ENCODE data around the gene ZNF385A. TPM values are rescaled to one million over a fixed set of nuclear protein-coding genes. Genes with fewer than 3 reads are reported as not detected.

Gene ZNF385A
- polyA plus RNA-seq, 6 donors from 2014 or later: 6.1 to 18.2 (median 10.5) TPM

DNA sequence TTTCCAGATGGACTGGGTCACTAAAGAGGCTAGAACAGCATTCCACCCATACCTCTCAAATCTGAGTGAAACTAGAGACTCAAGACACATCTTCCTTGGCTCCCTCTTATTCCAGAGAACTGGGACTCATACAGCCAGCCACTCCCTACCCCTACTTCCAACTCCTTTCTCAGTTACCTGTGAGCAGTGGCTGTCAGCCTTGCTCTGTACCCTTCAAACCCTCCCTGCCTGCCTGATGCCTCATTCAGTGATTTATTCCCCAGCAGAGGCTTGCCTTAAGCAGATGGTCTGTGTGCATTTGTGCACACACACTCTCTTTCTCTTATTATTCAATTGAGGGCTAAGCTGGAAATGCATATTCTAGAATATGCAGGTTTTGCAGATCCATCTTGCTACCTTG lies 34.9 kb downstream of the ZNF385A start:
- Mint-ChIP-seq H3K36me3 (peaks cover 36 to 40% of the 10 kb centered on the region in 2 donors), H3K4me3 (peak overlapping the region in 1 of 8 donors; percentile 36), H3K27ac (peak overlapping the region in 1 of 6 donors; percentile 61)

DNA sequence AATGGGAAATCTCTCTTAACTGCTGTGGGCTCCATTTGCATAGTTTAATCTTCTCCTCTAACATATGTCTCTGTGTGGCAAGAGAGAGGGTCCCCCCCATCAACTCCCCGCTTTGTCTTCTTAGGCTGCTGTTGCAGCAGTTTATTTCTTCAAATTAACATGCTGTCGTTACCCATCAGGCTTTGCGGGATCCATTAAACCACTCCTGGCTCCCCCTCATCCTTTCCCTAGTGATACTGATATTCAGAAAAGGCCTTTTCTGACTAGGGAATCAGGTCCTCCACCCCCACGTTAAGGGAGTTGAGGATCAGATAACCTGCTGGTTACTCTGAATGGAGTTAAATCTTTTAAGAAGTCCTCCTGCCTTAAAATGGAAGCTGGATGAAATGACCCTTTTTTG lies 35.5 kb downstream of the ZNF385A start:
- no peak overlapping the region for H3K4me3 Mint-ChIP-seq
- H3K4me1 Mint-ChIP-seq: peaks cover 16 to 24% (median 21%) of the 10 kb centered on the region in 3 donors
- no peak overlapping the region for H3K27ac Mint-ChIP-seq
- H3K9me3 Mint-ChIP-seq: no peaks in the 10 kb centered on the region
- no peak for DNase-seq
- peaks cover 36 to 40% of the 10 kb centered on the region in 2 donors for H3K36me3 Mint-ChIP-seq
- no peaks in the 10 kb centered on the region for H3K27me3 Mint-ChIP-seq
- ATAC-seq (ENCODE audit: low read depth in 2 of 2): no peak

More for the DNA sequence above, 34.9 kb downstream of the ZNF385A start:
- Mint-ChIP-seq H3K4me1 (peaks cover 16 to 24% (median 21%) of the 10 kb centered on the region in 3 donors), H3K27me3 (no peaks in the 10 kb centered on the region), H3K9me3 (no peaks in the 10 kb centered on the region)
- ATAC-seq (ENCODE audit: low read depth in 2 of 2) (no peak), DNase-seq (no peak)

DNA sequence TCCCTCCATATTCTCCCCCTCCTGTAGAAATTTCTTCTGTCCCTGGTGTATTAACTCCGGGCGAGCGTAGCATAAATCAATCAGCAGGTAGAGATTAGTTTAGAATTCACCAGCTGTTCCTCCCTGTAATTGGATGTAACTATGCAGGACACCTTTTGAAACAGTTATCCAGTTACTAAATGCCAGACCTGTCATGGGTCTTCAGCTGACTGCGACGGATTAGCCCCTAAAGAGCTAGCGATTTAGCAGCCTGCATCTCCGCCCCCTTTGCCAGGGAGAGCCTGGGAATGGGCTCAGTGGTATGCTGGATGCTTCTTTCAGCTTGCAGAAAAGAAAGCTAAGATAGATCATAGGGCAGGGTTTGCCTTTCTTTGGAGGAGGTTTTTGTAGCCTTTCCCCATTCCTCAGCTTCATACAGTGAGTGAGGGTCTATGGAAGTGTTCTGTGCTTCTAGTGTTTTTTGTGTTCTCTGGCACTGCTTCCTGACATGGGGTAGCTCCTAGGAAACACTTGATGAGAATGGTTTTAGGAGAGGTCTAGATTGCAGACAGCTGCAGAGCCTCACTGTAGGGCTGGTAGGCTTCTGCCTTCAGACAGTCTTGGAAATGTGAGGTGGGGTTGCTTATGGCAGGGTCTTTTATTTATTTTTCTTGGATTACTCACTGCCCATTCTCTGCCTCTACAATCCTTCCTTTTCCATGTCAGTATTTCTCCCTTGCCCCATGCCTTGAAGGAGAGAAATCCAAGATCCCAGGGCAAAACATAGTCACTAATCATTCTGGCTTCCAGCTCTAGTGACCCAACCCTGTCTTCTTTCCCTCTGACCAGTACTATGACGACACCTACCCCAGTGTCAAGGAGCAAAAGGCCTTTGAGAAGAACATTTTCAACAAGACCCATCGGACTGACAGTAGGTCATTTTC lies 42.9 kb downstream of the ZNF385A start:
- DNase-seq: no peak
- no peaks in the 10 kb centered on the region for H3K27me3 Mint-ChIP-seq
- peaks cover 11 to 20% (median 17%) of the 10 kb centered on the region in 3 donors for H3K4me1 Mint-ChIP-seq
- peak overlapping the region in 1 of 8 donors; percentile 62 for H3K4me3 Mint-ChIP-seq
- peaks cover 20 to 30% of the 10 kb centered on the region in 2 donors for H3K36me3 Mint-ChIP-seq
- peak overlapping the region in 2 of 6 donors; percentile 16 to 52 for H3K27ac Mint-ChIP-seq
- ATAC-seq (ENCODE audit: low read depth in 2 of 2): no peak
- H3K9me3 Mint-ChIP-seq: no peaks in the 10 kb centered on the region

DNA sequence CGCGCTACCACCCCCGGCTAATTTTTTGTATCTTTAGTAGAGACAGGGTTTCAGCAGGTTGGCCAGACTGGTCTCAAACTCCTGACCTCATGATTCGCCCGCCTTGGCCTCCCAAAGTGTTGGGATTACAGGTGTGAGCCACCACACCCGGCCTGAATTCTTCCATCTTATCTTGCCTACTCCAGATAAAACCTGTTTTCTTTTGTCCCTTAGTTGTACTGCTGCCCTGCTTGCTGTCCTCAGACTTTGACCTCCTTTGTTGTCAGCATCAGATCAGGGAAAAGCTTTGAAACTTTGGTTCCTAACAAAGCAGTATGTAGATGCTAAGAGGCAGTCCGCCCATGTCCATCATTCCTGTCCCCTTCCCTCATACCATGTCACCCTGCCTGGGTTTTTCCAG lies 43.7 kb downstream of the ZNF385A start:
- Mint-ChIP-seq H3K27ac (peak overlapping the region in 1 of 6 donors; percentile 64), H3K4me3 (no peak overlapping the region), H3K9me3 (no peaks in the 10 kb centered on the region), H3K27me3 (no peaks in the 10 kb centered on the region), H3K36me3 (peaks cover 20 to 30% of the 10 kb centered on the region in 2 donors), H3K4me1 (peaks cover 11 to 26% (median 17%) of the 10 kb centered on the region in 3 donors)
- DNase-seq (no peak), ATAC-seq (ENCODE audit: low read depth in 2 of 2) (no peak)

DNA sequence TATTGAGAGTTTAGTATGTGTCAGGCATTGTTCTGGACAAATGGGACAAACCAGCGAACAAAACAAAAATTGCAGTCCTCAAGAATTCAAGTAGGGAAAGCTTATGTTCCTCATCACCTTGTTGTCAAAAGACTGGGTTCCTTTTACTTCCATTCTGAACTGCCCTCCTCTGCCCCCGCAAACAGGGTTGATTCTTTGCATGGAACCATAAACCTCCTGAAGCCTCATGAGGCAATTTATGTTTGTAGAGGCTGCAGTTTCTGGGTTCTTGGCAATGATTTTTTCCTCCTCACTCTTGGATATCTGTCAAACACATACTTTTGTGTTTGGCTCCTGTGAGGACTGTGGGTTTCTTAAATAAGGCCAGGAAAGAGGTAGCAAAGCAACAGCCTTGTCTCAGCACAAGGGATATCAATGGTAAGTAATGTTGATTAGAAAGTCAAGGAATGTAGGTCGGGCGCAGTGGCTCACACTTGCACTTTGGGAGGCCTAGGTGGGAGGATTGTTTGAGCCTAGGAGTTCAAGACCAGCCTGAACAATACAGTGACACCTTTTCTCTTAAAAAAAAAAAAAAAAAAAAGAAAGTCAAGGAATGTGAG lies 45.7 kb downstream of the ZNF385A start:
- H3K4me3 Mint-ChIP-seq: no peak overlapping the region
- no peaks in the 10 kb centered on the region for H3K9me3 Mint-ChIP-seq
- peaks cover 7 to 21% (median 8%) of the 10 kb centered on the region in 3 donors for H3K4me1 Mint-ChIP-seq
- no peaks in the 10 kb centered on the region for H3K27me3 Mint-ChIP-seq
- peaks cover 13 to 22% of the 10 kb centered on the region in 2 donors for H3K36me3 Mint-ChIP-seq
- DNase-seq (no peak), ATAC-seq (ENCODE audit: low read depth in 2 of 2) (no peak)
- H3K27ac Mint-ChIP-seq: no peak overlapping the region

DNA sequence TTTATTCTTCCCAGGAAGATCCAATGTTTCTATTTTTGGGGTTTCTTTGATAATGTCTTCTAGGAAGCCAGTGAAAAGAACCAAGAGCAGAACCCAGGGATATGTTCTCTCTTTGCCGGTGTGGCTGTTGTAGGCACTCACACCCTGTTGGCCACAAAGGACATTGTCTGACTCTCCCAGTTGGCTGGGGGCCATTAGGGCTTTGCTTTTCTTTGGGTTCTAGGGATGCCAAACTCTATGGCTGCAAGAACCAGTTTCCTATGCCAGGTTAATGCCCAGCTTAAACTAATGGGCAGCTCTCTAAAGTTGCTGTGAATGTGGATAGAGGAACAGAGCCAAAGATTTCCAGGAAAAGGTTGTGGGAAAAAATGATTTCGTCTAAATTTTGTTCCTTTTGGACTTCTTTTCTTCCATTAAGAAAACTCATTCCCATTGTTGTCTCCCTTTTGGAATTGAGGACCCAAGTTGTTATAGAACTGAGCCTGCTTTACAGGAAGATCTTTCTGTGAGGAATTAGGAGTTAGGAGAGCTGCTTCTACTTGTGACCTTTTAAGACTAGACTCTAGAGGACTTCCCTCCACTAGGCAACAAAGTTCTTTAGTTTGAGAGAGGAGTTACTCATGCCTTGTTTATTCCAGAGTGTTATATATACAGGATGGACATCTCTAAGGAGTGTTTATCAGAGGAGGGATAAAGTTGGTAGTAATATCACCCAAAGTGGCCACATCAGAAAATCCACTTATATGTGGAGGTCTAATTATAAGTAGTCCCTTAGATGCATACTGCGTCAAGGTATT lies 46.5 kb downstream of the ZNF385A start:
- Mint-ChIP-seq H3K27ac (no peak overlapping the region), H3K9me3 (no peaks in the 10 kb centered on the region), H3K36me3 (peaks cover 9 to 22% of the 10 kb centered on the region in 2 donors), H3K27me3 (no peaks in the 10 kb centered on the region), H3K4me3 (no peak overlapping the region), H3K4me1 (peaks cover 7 to 21% (median 8%) of the 10 kb centered on the region in 3 donors)
- no peak for ATAC-seq (ENCODE audit: low read depth in 2 of 2)
- no peak for DNase-seq

DNA sequence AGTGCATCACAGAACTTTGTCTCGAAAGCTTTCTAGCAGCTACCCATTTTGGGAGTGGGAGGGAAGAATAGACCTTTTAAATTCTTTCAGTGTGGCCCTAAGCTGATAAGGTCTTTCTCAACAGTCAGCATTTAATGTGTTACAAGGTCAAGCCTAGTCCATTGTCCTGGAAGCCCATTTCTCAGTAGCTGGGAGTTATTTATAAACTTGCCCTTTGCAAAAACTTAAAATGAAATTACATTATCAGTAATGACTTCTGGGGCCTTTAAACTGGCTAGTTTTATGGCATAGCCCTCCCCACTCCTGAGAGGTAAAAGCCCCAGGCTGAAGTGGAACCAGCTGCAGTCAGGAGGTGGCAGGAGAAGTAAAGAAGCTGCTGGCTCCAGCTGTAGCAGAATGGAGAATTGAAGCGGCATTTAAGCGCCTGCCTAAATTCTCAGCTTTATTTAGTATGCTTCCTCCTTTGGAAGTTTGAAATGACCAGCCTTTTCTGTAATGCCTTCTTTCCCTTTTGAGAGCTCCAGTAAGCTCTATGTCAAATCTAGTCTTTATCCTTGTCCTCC lies 47.2 kb downstream of the ZNF385A start:
- DNase-seq (no peak), ATAC-seq (ENCODE audit: low read depth in 2 of 2) (no peak)
- H3K36me3 Mint-ChIP-seq: peaks cover 6 to 18% of the 10 kb centered on the region in 2 donors
- peaks cover 7 to 21% (median 8%) of the 10 kb centered on the region in 3 donors for H3K4me1 Mint-ChIP-seq
- no peaks in the 10 kb centered on the region for H3K27me3 Mint-ChIP-seq
- no peaks in the 10 kb centered on the region for H3K9me3 Mint-ChIP-seq
- no peak overlapping the region for H3K27ac Mint-ChIP-seq
- no peak overlapping the region for H3K4me3 Mint-ChIP-seq

DNA sequence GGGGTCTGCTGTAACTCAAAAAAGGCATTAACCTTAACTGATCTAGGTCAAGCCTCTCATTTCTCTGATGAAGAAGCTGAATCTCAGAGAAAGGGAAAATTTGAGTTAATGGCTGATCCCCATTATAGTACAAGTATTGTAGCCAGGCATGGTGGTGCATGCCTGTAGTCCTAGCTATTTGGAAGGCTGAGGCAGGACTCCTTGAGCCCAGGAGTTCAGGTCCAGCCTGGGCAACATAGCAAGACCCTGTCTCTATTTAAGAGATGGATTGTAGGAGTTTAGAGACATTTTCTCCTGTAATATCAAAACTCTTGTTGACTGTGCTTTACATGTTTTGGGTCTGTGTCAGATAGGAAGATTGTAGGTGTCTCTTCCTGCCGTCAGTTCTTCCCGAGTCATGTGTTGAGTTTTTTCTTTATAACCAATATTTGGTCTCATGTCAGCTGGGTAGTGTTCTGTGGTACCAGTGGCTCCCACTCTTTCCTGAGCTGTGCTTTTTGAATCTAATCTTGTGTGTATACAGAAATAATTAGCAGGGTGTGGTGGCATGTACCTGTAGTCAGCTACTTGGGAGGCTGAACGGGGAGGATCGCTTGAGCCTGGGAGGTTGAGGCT lies 51.0 kb downstream of the ZNF385A start:
- no peaks in the 10 kb centered on the region for H3K27me3 Mint-ChIP-seq
- no peaks in the 10 kb centered on the region for H3K36me3 Mint-ChIP-seq
- H3K9me3 Mint-ChIP-seq: no peaks in the 10 kb centered on the region
- H3K4me1 Mint-ChIP-seq: peaks cover 14 to 39% (median 15%) of the 10 kb centered on the region in 3 donors
- no peak overlapping the region for H3K4me3 Mint-ChIP-seq
- ATAC-seq (ENCODE audit: low read depth in 2 of 2): no peak
- DNase-seq: no peak
- H3K27ac Mint-ChIP-seq: no peak overlapping the region

DNA sequence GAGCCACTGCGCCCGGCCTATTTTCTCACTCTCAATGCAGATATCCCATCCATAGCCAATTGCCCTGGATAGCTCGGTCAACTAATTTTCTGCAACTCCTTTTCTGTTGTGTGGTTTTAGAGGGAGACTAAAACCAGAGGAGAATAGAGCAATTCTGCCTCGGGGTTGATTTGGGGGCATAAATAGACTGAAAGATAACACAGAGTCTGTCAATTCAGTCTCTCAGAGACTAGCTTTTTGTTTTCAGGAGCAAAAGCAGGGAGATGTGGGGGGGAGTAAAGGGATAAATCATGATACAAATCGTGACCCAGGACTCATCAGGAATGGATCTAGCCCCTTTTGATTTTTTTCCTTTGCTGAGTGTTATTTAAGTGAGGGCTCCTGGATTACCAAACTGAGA lies 53.1 kb downstream of the ZNF385A start:
- Mint-ChIP-seq H3K9me3 (no peaks in the 10 kb centered on the region), H3K27me3 (no peaks in the 10 kb centered on the region), H3K36me3 (no peaks in the 10 kb centered on the region), H3K27ac (no peak overlapping the region), H3K4me1 (peaks cover 15 to 32% (median 16%) of the 10 kb centered on the region in 3 donors), H3K4me3 (no peak overlapping the region)
- ATAC-seq (ENCODE audit: low read depth in 2 of 2) (no peak), DNase-seq (no peak)

DNA sequence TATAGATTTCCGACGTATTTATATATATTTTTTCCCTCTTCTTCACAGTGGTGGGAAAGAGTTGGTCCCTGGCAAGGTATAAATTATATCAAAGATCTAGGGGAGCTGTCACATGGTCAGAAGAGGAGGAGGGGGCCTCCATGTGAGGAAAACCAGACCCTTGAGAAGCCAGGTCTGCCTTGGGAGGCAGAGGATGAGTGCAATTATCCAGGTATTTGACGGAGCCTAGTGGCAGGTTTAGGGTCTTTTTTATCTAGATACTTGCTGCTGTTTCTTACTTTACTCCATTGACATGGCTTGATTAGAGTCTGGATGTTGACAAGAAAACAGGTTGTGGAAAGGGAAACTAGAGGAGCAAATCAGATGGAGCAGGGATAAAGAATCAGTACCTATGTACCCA lies 54.1 kb downstream of the ZNF385A start:
- DNase-seq (no peak), ATAC-seq (ENCODE audit: low read depth in 2 of 2) (no peak)
- Mint-ChIP-seq H3K9me3 (no peaks in the 10 kb centered on the region), H3K27me3 (no peaks in the 10 kb centered on the region), H3K27ac (peak overlapping the region in 3 of 6 donors; percentile 6 to 57 (median 52)), H3K4me3 (peak overlapping the region in 1 of 8 donors; percentile 7), H3K36me3 (no peaks in the 10 kb centered on the region), H3K4me1 (peaks cover 18 to 35% (median 23%) of the 10 kb centered on the region in 3 donors)

DNA sequence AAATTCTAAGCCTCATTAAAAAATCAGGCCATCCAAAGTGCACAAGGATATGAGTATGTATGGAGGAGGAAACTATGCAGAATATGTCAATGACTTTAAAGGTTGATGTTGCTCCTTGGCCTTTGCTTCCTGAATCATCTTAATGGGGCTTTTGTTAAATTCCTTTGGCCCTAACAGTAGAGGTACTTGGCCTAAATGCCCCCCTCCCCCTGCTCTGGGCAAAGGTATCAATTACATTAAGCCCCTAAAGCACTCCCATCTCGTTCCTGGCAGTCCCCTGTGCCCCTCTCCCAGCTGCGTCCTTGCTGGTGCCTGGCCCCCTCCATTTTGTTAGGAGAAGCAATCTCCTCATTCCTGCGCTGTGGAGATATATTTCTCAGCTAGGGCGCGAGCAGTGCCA lies 54.8 kb downstream of the ZNF385A start:
- Mint-ChIP-seq H3K9me3 (no peaks in the 10 kb centered on the region), H3K36me3 (no peaks in the 10 kb centered on the region), H3K4me3 (no peak overlapping the region), H3K4me1 (peaks cover 24 to 37% (median 29%) of the 10 kb centered on the region in 3 donors), H3K27ac (peak overlapping the region in 1 of 6 donors; percentile 57), H3K27me3 (no peaks in the 10 kb centered on the region)
- DNase-seq (no peak), ATAC-seq (ENCODE audit: low read depth in 2 of 2) (no peak)

DNA sequence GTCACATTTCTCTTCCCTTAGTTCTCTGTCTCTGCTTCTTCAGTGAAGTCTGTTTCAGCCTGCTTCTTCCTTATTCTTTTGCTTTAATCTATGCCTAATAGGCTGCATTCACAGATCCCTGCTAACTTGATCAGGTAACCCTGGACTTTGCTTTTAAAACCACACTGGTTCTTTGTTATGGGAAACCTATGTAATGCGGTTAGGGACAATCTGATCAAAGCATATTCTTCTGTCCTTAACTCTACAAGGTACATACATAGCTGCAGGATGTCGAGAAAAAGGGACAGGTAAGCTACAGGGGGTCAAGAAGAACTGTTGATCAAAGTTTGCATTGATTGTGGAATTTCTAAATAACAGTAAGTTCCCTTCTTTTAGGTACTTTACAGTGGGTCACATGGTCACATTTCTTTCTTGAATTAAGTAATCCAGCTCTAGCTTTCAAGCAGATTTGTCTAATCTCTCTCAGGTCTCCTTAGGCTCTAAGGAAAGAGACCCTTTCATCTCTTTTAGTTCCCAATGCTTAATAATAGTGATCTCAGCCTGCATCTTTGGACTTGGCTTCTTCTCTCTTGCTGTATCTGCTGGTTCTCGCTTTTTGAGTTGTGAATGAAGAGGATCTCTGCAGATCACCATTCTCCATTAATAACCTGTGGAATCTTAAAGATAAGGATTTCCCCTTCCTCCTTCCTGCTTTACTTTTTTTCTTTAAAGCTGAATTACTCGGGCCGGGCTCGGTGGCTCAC lies 55.8 kb downstream of the ZNF385A start:
- H3K36me3 Mint-ChIP-seq: no peaks in the 10 kb centered on the region
- DNase-seq: no peak
- H3K27me3 Mint-ChIP-seq: no peaks in the 10 kb centered on the region
- H3K4me1 Mint-ChIP-seq: peaks cover 28 to 46% (median 35%) of the 10 kb centered on the region in 3 donors
- H3K9me3 Mint-ChIP-seq: no peaks in the 10 kb centered on the region
- ATAC-seq (ENCODE audit: low read depth in 2 of 2): no peak
- H3K27ac Mint-ChIP-seq: peak overlapping the region in 1 of 6 donors; percentile 24
- H3K4me3 Mint-ChIP-seq: peak overlapping the region in 1 of 8 donors; percentile 74

Measured in naive B cell (primary cell).